Stimulated activated naive B cell treated with anti-CD40 and anti-IgM and Interleukin-4, amounts not matched to agents 10 μg/mL and 1 μg/mL and 100 μg/mL, for 72 hours (primary cell): ENCODE measurements around the gene LRFN4.

Experiments used
- ATAC-seq, 2 donors: fragments of 150-1000 bp; cut with Tn5 transposase; replicated peaks; 2 replicates each; pipeline ENCODE4 v1.10.0; 2021; ENCODE audit warnings: moderate library complexity in 1 of 2
- DNase-seq: peaks from one replicate; pipeline ENCODE4 v3.0.0; 2021
- H3K27ac Mint-ChIP-seq: one replicate; pipeline ENCODE4 v1.8.0; 2022; ENCODE audit warnings: mild to moderate bottlenecking, mixed read lengths
- H3K27me3 Mint-ChIP-seq, 2 donors: one replicate each; pipeline ENCODE4 v1.8.0; 2022; ENCODE audit warnings: mixed read lengths in 2 of 2
- H3K36me3 Mint-ChIP-seq, 2 donors: one replicate each; pipeline ENCODE4 v1.8.0; 2022; ENCODE audit warnings: mixed read lengths in 2 of 2, mild to moderate bottlenecking in 1 of 2
- H3K4me1 Mint-ChIP-seq, 2 donors: one replicate each; pipeline ENCODE4 v1.8.0; 2022; ENCODE audit warnings: mixed read lengths in 2 of 2, mild to moderate bottlenecking in 1 of 2
- H3K4me3 Mint-ChIP-seq, 2 donors: one replicate each; pipeline ENCODE4 v1.8.0; 2022; ENCODE audit warnings: mild to moderate bottlenecking in 2 of 2, mixed read lengths in 2 of 2, moderate library complexity in 1 of 2
- H3K9me3 Mint-ChIP-seq, 2 donors: one replicate each; pipeline ENCODE4 v1.8.0; 2022; ENCODE audit warnings: mixed read lengths in 2 of 2, mild to moderate bottlenecking in 1 of 2

The LRFN4 gene

DNA sequence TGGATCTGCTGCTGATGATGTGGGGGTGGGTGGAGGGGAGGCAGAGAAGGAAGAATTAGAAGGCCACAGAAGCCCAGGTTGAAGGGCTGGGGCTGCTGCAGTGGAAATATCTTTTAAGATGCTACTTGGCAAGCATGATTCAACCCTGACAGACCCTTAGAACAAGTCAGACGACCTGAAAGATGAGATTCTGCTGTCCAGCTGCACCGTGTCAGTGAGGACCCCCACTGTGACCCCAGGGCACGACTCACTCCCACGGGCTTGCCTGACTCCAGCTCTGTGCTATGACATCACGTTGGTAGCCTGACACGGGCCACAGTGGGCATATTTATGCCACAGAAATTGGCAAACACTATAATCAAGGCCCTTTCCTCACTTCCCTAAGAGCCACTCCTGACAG lies 36.0 kb downstream of the LRFN4 start:
- no peak overlapping the region for H3K4me3 Mint-ChIP-seq
- H3K4me1 Mint-ChIP-seq, result peaks cover 5 to 9% of the 10 kb centered on the region in 2 donors
- peaks cover 11 to 38% of the 10 kb centered on the region in 2 donors for H3K27me3 Mint-ChIP-seq
- DNase-seq (no peak), ATAC-seq (no peak)
- no peaks in the 10 kb centered on the region for H3K36me3 Mint-ChIP-seq
- no peak overlapping the region for H3K27ac Mint-ChIP-seq
- no peaks in the 10 kb centered on the region for H3K9me3 Mint-ChIP-seq

- DNase-seq (no peak), ATAC-seq (no peak)
- Mint-ChIP-seq H3K4me1 (peaks cover 5 to 9% of the 10 kb centered on the region in 2 donors), H3K36me3 (no peaks in the 10 kb centered on the region), H3K4me3 (no peak overlapping the region), H3K9me3 (no peaks in the 10 kb centered on the region), H3K27ac (no peak overlapping the region), H3K27me3 (peaks cover 11 to 32% of the 10 kb centered on the region in 2 donors)
These were observed 37.3 kb downstream of the LRFN4 start for GRCh38 chr11:66894141-66894540.

GRCh38 chr11:66901964-66902390 lies 45.1 kb downstream of the LRFN4 start:
- no peak for ATAC-seq
- no peak overlapping the region for H3K27ac Mint-ChIP-seq
- no peak overlapping the region for H3K4me3 Mint-ChIP-seq
- DNase-seq, result no peak
- no peaks in the 10 kb centered on the region for H3K9me3 Mint-ChIP-seq
- peaks cover 7 to 17% of the 10 kb centered on the region in 2 donors for H3K27me3 Mint-ChIP-seq
- no peaks in the 10 kb centered on the region for H3K36me3 Mint-ChIP-seq
- H3K4me1 Mint-ChIP-seq, result no peaks in the 10 kb centered on the region

DNA sequence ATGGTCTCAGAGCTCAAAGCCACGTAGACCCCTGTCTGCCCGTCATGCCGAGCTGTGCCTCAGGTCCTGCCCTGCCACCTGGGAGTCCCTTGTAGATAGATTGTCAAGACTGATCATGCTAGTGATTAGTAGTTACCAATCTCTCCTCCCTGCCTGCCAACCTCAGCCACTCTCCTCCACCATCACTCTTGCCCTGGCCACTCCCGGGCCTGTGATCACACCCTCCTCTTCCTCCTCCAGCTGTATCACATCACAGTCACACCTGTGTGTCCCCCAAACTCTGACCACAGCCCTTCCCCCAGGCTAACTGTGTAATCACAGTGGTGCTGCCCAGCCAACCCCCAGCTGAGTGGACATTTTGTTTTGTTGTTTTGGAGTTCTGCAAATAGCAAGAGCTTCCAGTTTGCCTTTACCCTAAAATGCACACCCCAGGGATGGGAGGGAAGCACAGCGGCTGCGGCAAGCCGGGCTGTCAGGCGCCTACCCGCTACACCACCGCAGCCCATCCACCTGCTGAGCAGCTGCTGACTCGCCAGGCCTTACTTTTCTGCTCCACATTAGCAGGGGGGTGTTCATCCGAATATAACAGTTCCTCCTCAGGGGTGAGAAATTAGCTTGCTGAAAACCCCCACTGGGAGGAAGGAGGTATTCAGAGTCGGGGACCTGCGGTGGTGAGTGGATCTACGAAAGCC lies 45.8 kb downstream of the LRFN4 start:
- Mint-ChIP-seq H3K4me1 (no peaks in the 10 kb centered on the region), H3K27ac (no peak overlapping the region), H3K4me3 (no peak overlapping the region), H3K9me3 (no peaks in the 10 kb centered on the region), H3K36me3 (no peaks in the 10 kb centered on the region), H3K27me3 (peaks cover 7 to 17% of the 10 kb centered on the region in 2 donors)
- no peak for ATAC-seq
- DNase-seq, result no peak

GRCh38 chr11:66904055-66904454 lies 47.2 kb downstream of the LRFN4 start:
- DNase-seq (no peak), ATAC-seq (no peak)
- Mint-ChIP-seq H3K4me3 (no peak overlapping the region), H3K36me3 (no peaks in the 10 kb centered on the region), H3K4me1 (no peaks in the 10 kb centered on the region), H3K27ac (no peak overlapping the region), H3K9me3 (no peaks in the 10 kb centered on the region), H3K27me3 (peaks cover 7 to 17% of the 10 kb centered on the region in 2 donors)

DNA sequence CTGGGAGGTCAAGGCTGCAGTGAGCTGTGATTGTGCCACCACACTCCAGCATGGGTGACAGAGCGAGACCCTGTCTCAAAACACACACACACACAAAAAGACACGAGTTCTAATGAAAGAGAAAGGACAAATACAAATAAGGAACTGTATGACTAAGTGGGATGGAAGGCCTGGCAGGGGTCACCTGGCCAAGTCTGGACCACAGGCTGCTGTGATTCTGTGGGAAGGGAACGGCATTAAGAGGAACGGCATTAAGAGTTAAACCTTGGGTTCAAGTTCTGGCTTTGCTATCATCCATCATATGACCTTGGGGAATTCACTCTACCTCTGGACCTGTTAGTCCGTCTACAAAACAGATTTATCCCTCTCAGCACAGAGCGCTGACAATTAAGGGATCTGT lies 47.7 kb downstream of the LRFN4 start:
- H3K4me3 Mint-ChIP-seq, result no peak overlapping the region
- H3K9me3 Mint-ChIP-seq, result no peaks in the 10 kb centered on the region
- no peak for ATAC-seq

DNA sequence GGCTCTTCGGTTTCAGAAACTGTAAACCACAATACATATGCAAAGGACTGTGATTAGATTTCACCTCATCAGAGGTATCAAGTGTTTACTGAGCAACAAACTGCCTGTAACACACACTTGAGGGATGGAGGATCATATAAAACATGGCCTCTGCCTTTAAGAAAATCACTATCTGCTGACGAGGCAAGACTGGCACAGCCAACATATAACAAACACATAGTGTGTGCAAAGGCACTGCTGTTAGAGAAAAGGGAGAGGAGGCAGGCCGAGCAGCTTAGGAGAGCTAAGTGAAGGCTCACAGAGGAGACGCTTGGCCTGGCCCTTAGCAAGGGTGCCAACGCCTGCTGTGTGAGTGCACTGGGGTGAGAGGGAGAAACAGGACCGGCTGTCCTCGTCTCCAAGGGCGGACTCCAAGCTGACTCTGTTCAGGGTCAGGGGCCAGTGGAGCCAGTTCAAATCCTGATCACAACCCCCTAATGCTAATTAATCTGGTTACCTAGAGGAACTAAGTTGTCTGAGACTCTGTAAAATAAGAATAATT lies 48.2 kb downstream of the LRFN4 start:
- no peak for DNase-seq
- Mint-ChIP-seq H3K4me1 (no peaks in the 10 kb centered on the region), H3K4me3 (no peak overlapping the region), H3K27ac (no peak overlapping the region), H3K27me3 (peaks cover 7 to 17% of the 10 kb centered on the region in 2 donors), H3K36me3 (no peaks in the 10 kb centered on the region), H3K9me3 (no peaks in the 10 kb centered on the region)
- no peak for ATAC-seq

More for the DNA sequence above, 47.7 kb downstream of the LRFN4 start:
- no peak for DNase-seq
- Mint-ChIP-seq H3K4me1 (no peaks in the 10 kb centered on the region), H3K27ac (no peak overlapping the region), H3K27me3 (peaks cover 7 to 17% of the 10 kb centered on the region in 2 donors), H3K36me3 (no peaks in the 10 kb centered on the region)

DNA sequence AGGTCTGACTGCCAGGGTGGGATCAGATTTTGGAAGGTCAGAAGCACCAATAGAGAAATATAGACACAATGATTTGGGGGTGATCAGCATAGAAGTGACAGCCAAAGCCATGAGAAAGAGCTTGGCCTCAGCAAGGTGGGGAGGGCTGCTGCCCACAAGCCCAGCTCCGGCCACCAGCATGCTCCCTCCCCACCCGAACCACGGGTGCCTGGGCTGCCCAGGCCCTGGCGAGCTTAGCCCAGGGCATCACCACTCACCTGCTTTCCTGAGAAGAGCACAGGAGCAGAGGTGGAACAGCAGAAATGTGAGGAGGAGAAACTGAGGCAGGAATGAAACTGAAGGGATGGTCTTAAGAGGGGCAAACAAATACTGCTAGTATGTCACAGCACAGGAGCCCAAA lies 48.8 kb downstream of the LRFN4 start:
- peaks cover 7 to 17% of the 10 kb centered on the region in 2 donors for H3K27me3 Mint-ChIP-seq
- ATAC-seq (no peak), DNase-seq (no peak)
- H3K9me3 Mint-ChIP-seq, result no peaks in the 10 kb centered on the region
- no peak overlapping the region for H3K4me3 Mint-ChIP-seq
- H3K27ac Mint-ChIP-seq, result no peak overlapping the region
- no peaks in the 10 kb centered on the region for H3K4me1 Mint-ChIP-seq
- no peaks in the 10 kb centered on the region for H3K36me3 Mint-ChIP-seq

DNA sequence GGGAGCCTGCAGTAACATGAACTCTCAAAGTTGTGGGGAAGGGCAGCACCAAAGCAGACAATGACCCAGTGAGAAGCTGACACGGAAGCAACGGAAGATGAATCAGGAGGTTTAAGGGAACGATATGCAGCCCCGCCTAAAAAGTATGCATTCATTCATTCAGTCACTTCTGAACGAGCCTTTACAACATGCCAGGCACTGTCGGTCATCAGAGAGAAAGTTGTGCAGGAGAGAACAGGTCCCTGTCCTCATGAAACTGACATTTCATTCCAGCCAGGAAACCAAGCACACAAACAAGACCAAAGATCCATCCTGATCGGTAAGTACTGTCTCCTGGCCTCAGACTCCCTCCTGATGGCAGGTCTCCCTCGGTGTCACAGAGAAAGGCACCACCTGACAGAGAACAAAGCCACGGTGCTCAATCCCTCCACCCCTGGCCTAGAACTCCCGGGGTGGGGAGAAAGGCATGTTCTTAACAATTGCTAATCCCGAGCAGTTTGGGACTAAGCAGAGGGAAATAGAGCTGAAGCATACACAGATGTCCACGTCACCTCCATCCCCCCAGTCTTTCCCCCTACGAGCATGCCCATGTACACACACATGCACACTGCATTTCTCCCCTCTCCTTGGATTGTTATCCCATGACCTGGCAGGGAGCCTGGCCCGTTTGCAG lies 49.3 kb downstream of the LRFN4 start:
- Mint-ChIP-seq H3K9me3 (no peaks in the 10 kb centered on the region), H3K36me3 (no peaks in the 10 kb centered on the region), H3K4me3 (no peak overlapping the region), H3K4me1 (no peaks in the 10 kb centered on the region), H3K27ac (no peak overlapping the region), H3K27me3 (peaks cover 7 to 13% of the 10 kb centered on the region in 2 donors)
- DNase-seq (no peak), ATAC-seq (no peak)

- Mint-ChIP-seq H3K4me1 (no peaks in the 10 kb centered on the region), H3K36me3 (no peaks in the 10 kb centered on the region), H3K9me3 (no peaks in the 10 kb centered on the region), H3K4me3 (no peak overlapping the region), H3K27me3 (peaks cover 4 to 7% of the 10 kb centered on the region in 2 donors), H3K27ac (no peak overlapping the region)
- no peak for ATAC-seq
- no peak for DNase-seq
These were observed 51.1 kb downstream of the LRFN4 start for GRCh38 chr11:66907751-66908630.

DNA sequence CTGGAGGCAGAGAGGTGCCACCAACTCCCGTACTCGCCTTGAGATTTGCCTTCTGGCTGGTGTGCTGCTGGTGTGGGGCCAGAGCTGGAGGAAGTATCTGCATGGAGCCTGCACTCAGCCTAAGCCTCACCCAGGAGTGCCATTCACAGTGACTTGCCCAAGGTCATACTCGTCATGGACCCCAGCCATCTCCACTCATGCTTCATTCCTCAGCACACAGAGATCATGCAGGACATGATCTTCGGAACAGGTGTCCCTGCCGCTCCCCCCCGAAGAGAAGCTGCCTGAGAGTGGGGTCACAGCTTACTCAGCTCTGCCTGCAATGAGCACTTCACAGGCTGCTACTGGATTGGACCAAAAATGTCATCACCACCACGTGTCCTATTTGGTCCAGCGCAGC lies 52.3 kb downstream of the LRFN4 start:
- no peak for ATAC-seq
- H3K36me3 Mint-ChIP-seq, result no peaks in the 10 kb centered on the region
- H3K27me3 Mint-ChIP-seq, result peaks cover 4 to 7% of the 10 kb centered on the region in 2 donors
- DNase-seq, result no peak
- H3K4me3 Mint-ChIP-seq, result no peak overlapping the region
- no peaks in the 10 kb centered on the region for H3K9me3 Mint-ChIP-seq
- no peaks in the 10 kb centered on the region for H3K4me1 Mint-ChIP-seq
- no peak overlapping the region for H3K27ac Mint-ChIP-seq

GRCh38 chr11:66910016-66910415 lies 53.2 kb downstream of the LRFN4 start:
- no peak for ATAC-seq
- Mint-ChIP-seq H3K4me3 (no peak overlapping the region), H3K9me3 (no peaks in the 10 kb centered on the region), H3K4me1 (no peaks in the 10 kb centered on the region), H3K36me3 (no peaks in the 10 kb centered on the region), H3K27ac (no peak overlapping the region), H3K27me3 (peaks cover 4 to 7% of the 10 kb centered on the region in 2 donors)
- no peak for DNase-seq
